Bronchial epithelial cell (primary cell): ENCODE measurements around the gene FNDC3A. TPM values are rescaled to one million over a fixed set of nuclear protein-coding genes. Genes with fewer than 3 reads are reported as not detected.

ENCODE experiments used
- DNase-seq: peaks from one replicate; pipeline ENCODE4 v3.0.0-alpha.2; 2010; ENCODE audit warnings: low read depth
- FAIRE-seq: peaks from 2 replicates; lab custom pipeline; 2011; peaks lifted over from hg19 to GRCh38; lab: Jason Lieb, UNC
- H3K27me3 ChIP-seq: 2 replicates; pipeline ENCODE4 v1.5.1; 2011; ENCODE audit warnings: low read length; ENCODE audit not compliant: control insufficient read depth, insufficient read depth
- H3K36me3 ChIP-seq: 2 replicates; pipeline ENCODE4 v1.5.1; 2011; ENCODE audit warnings: low read length; ENCODE audit not compliant: control insufficient read depth, insufficient read depth
- H3K4me3 ChIP-seq: 2 replicates; pipeline ENCODE4 v1.5.1; 2011; ENCODE audit warnings: mild to moderate bottlenecking, low read depth, low read length, control low read depth
- total RNA-seq: library from RNA; depleted of rRNA; stranded (reverse); fragments of >200 nt; gene quantifications from 2 replicates; pipeline ENCODE4 v1.2.1, GENCODE V29; 2014
- TF ChIP-seq, protein P1 (sequence below): IDR thresholded peaks from 2 replicates; pipeline ENCODE4 v1.5.1; 2011; ENCODE audit warnings: mild to moderate bottlenecking, moderate library complexity, low read length, control low read depth, inconsistent platforms; ENCODE audit not compliant: insufficient read depth, severe bottlenecking

FNDC3A gene
- total RNA-seq, 1 donor from 2014 or later: 24.0 TPM

DNA sequence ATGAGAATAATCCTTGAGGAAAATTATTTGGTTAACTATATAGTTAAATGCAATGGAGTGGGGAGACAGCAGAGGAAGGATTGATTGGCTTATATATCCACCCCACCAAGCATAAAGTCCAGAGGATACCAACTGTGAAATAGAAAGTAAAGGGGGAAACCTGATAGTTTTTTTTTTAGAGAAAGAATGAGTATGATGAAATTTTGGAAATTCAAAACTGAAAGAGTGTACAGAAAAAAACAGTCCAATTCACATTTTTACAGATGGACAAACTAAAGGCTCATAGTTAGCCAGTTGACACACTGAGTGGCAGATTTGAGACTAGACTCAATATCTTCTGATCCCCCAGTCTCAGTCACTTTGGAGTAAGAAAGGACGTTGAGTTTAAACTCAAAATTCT lies 51.1 kb downstream of the FNDC3A start:
- Histone ChIP-seq H3K4me3 (no peak overlapping the region), H3K36me3 (no peaks in the 10 kb centered on the region), H3K27me3 (no peaks in the 10 kb centered on the region)
- FAIRE-seq: no peak
- TF ChIP-seq, protein P1, sequence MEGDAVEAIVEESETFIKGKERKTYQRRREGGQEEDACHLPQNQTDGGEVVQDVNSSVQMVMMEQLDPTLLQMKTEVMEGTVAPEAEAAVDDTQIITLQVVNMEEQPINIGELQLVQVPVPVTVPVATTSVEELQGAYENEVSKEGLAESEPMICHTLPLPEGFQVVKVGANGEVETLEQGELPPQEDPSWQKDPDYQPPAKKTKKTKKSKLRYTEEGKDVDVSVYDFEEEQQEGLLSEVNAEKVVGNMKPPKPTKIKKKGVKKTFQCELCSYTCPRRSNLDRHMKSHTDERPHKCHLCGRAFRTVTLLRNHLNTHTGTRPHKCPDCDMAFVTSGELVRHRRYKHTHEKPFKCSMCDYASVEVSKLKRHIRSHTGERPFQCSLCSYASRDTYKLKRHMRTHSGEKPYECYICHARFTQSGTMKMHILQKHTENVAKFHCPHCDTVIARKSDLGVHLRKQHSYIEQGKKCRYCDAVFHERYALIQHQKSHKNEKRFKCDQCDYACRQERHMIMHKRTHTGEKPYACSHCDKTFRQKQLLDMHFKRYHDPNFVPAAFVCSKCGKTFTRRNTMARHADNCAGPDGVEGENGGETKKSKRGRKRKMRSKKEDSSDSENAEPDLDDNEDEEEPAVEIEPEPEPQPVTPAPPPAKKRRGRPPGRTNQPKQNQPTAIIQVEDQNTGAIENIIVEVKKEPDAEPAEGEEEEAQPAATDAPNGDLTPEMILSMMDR: no peak
- DNase-seq: no peak

DNA sequence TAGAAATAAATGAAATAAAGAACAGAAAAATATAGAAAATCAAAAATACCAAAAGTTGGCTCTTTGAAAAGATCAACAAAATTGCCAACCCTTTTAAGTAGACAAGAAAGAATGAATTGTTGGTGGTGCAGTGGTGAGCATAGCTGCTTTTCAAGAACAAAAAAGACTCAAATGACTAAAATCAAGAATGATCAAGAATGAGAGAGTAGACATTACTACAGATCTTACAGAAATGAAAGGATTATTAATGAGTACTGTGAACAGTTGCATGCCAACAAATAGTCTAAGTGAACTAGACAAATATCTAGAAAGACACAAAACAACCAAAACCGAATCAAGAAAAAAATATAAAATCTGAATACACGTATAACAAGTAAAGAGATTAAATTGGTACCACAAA lies 53.9 kb downstream of the FNDC3A start:
- TF ChIP-seq, protein P1: no peak
- FAIRE-seq (no peak), DNase-seq (no peak)
- no peaks in the 10 kb centered on the region for H3K36me3 ChIP-seq
- no peaks in the 10 kb centered on the region for H3K27me3 ChIP-seq
- no peak overlapping the region for H3K4me3 ChIP-seq

DNA sequence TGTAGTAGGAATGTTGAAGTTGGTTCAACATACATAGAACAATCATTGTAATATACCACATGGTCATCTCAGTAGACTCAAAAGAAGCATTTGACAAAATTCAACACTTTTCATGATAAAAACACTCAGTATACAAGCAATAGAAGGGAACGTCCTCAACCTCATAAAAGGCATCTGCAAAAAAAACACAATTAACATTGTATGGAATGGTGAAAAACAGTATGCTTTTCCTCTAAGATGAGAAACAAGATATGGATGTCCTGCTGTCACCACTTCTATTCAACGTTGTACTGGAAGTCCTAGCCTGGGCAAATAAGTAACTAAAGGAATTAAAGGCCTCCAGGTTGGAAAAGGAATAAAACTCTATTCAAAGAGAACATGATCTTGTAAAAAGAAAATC lies 54.5 kb downstream of the FNDC3A start:
- Histone ChIP-seq H3K36me3 (no peaks in the 10 kb centered on the region), H3K27me3 (no peaks in the 10 kb centered on the region), H3K4me3 (no peak overlapping the region)
- FAIRE-seq (no peak), DNase-seq (no peak)
- TF ChIP-seq, protein P1: no peak

DNA sequence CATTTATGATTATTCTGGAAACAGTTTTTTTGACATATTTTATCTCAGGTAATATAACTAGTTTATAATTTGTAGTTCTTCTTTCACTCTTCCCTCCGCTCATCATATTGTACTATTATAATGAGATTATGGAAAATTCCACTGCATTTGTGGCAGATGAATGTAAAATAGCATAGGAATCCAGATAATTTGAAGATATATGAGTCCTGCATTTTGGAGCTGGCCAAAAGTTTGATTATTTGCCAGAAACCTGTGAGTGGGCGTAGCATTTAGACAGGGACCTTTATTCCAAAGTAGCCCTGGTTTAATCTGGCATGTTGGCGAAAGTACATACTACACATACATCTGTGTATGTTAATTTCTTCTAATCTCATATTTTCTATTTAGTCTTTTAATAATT lies 65.2 kb downstream of the FNDC3A start:
- no peak overlapping the region for H3K4me3 ChIP-seq
- DNase-seq: no peak
- FAIRE-seq: no peak
- no peaks in the 10 kb centered on the region for H3K36me3 ChIP-seq
- TF ChIP-seq, protein P1: no peak
- no peaks in the 10 kb centered on the region for H3K27me3 ChIP-seq

DNA sequence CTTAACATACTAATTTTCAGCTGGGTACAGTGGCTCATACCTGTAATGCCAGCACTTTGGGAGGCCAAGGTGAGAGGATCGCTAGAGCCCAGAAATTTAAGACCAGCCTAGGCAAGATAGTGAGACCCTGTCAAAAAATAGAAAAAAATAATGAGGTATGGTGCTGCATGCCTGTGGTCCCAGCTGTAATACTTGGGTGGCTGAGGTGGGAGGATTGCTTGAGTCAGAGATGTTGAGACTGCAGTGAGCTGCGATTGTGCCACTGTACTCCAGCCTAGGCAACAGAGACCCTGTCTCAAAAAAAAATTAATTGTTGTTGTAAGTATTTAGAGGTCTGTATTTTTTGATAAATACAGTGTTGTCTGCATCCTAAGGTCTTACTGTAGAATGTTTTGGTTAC lies 66.8 kb downstream of the FNDC3A start:
- DNase-seq (no peak), FAIRE-seq (no peak)
- TF ChIP-seq, protein P1: no peak
- Histone ChIP-seq H3K36me3 (no peaks in the 10 kb centered on the region), H3K4me3 (no peak overlapping the region), H3K27me3 (no peaks in the 10 kb centered on the region)

DNA sequence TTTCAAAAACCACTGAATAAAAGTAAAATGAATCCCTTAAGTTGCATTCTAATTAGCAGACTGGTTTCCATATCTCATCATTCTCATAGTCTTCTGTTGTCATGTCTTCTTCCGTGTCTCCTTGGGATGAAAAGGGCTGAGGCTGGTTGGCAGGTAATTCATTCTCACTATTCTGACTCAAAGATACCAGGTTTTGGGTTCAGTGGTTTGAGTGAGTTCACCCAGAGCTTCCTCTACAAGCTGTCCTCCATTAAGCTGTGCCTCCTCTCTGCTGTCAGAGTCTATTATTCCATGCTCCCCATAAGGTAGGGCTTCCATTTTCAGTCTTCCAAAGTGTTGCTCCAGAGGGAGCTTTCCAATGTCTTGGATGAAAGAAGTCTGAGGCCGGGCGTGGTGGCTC lies 68.3 kb downstream of the FNDC3A start:
- FAIRE-seq (no peak), DNase-seq (no peak)
- TF ChIP-seq, protein P1: no peak
- H3K4me3 ChIP-seq: no peak overlapping the region
- no peaks in the 10 kb centered on the region for H3K27me3 ChIP-seq
- H3K36me3 ChIP-seq: no peaks in the 10 kb centered on the region
